Limb (tissue), 2 donors: ENCODE measurements around the gene NUAK1.

Source experiments
- DNase-seq, 2 donors: peaks; one replicate each; pipeline ENCODE4 v3.0.0-alpha.2; 2016; ENCODE audit errors: extremely low spot score in 2 of 2

NUAK1 gene

GRCh38 chr12:106063826-106064720, 74.7 kb downstream of the NUAK1 start:
- DNase-seq = no peak

GRCh38 chr12:106062693-106063092, 76.1 kb downstream of the NUAK1 start:
- no peak for DNase-seq

- DNase-seq = no peak
Measured at GRCh38 chr12:106058256-106059182, 80.2 kb downstream of the NUAK1 start.

- no peak for DNase-seq
Measured at GRCh38 chr12:106054049-106054448, 84.7 kb downstream of the NUAK1 start.

- no peak for DNase-seq
Measured at GRCh38 chr12:106051853-106052531, 86.8 kb downstream of the NUAK1 start.

- no peak for DNase-seq
Measured at GRCh38 chr12:106049546-106049945, 89.2 kb downstream of the NUAK1 start.

- no peak for DNase-seq
Measured at GRCh38 chr12:106049105-106049504, 89.6 kb downstream of the NUAK1 start.

GRCh38 chr12:106048676-106049075, 90.1 kb downstream of the NUAK1 start:
- no peak for DNase-seq

- DNase-seq = no peak
Measured at GRCh38 chr12:106048016-106048415, 90.7 kb downstream of the NUAK1 start.

GRCh38 chr12:106046947-106047346, 91.8 kb downstream of the NUAK1 start:
- DNase-seq = no peak

- no peak for DNase-seq
Measured at GRCh38 chr12:106046301-106046846, 92.4 kb downstream of the NUAK1 start.

GRCh38 chr12:106045251-106045674, 93.5 kb downstream of the NUAK1 start:
- DNase-seq = no peak

GRCh38 chr12:106044773-106045172, 94.0 kb downstream of the NUAK1 start:
- no peak for DNase-seq

- no peak for DNase-seq
Measured at GRCh38 chr12:106042037-106042436, 96.7 kb downstream of the NUAK1 start.

- no peak for DNase-seq
Measured at GRCh38 chr12:106040521-106040920, 98.2 kb downstream of the NUAK1 start.

GRCh38 chr12:106039646-106040404, 98.9 kb downstream of the NUAK1 start:
- DNase-seq = no peak

GRCh38 chr12:106039242-106039641, 99.5 kb downstream of the NUAK1 start:
- no peak for DNase-seq

GRCh38 chr12:106037524-106038298, 101.0 kb downstream of the NUAK1 start:
- DNase-seq = no peak

- no peak for DNase-seq
Measured at GRCh38 chr12:106035421-106035820, 103.3 kb downstream of the NUAK1 start.

GRCh38 chr12:106034316-106034715, 104.4 kb downstream of the NUAK1 start:
- no peak for DNase-seq
